HepG2 (cell line): ENCODE measurements around the gene GNMT. TPM values are rescaled to one million over a fixed set of nuclear protein-coding genes. Genes with fewer than 3 reads are reported as not detected.

Experiments
- CREBL2 ChIP-seq: sonication (generic); formaldehyde crosslinking; IDR thresholded peaks from 2 replicates; pipeline ENCODE4 v1.8.1; 2023; ENCODE audit warnings: missing genetic modification reagents, mild to moderate bottlenecking, borderline replicate concordance
- GATAD1 ChIP-seq: IDR thresholded peaks from 2 replicates; pipeline ENCODE4 v1.6.1; 2016; ENCODE audit warnings: missing genetic modification reagents, missing compliant biosample characterization
- GPN1 ChIP-seq: sonication (generic); formaldehyde crosslinking; IDR thresholded peaks from 2 replicates; pipeline ENCODE4 v1.5.1; 2020; ENCODE audit warnings: missing genetic modification reagents, borderline replicate concordance
- HIC2 ChIP-seq: sonication (generic); formaldehyde crosslinking; IDR thresholded peaks from 2 replicates; pipeline ENCODE4 v1.9.0; 2022; ENCODE audit warnings: low read depth, missing genetic modification reagents
- KDM2A ChIP-seq: sonication (generic); formaldehyde crosslinking; IDR thresholded peaks from 2 replicates; pipeline ENCODE4 v1.4.0; 2020; ENCODE audit warnings: low read depth, missing genetic modification reagents, borderline replicate concordance
- PAX8 ChIP-seq: sonication (generic); formaldehyde crosslinking; IDR thresholded peaks from 2 replicates; pipeline ENCODE4 v1.8.0; 2022; ENCODE audit warnings: mild to moderate bottlenecking, missing genetic modification reagents, borderline replicate concordance
- PRDM4 ChIP-seq: sonication (generic); formaldehyde crosslinking; IDR thresholded peaks from 2 replicates; pipeline ENCODE4 v1.9.0; 2021; ENCODE audit warnings: missing genetic modification reagents, borderline replicate concordance
- RBM39 ChIP-seq: fragments of 200-400 bp; formaldehyde crosslinking; IDR thresholded peaks from one replicate; pipeline ENCODE4 v1.6.1; 2018; ENCODE audit warnings: antibody characterized with exemption, mild to moderate bottlenecking, low read depth, low read length; ENCODE audit not compliant: poor library complexity, severe bottlenecking
- TP53 ChIP-seq: sonication (generic); formaldehyde crosslinking; conservative IDR thresholded peaks from 2 replicates; pipeline ENCODE4 v1.4.0; 2020; ENCODE audit warnings: missing genetic modification reagents
- WIZ ChIP-seq: sonication (generic); formaldehyde crosslinking; IDR thresholded peaks from 2 replicates; pipeline ENCODE4 v1.5.1; 2020; ENCODE audit warnings: mild to moderate bottlenecking, missing genetic modification reagents
- ZBTB46 ChIP-seq: sonication (generic); formaldehyde crosslinking; IDR thresholded peaks from 2 replicates; pipeline ENCODE4 v1.4.0; 2020; ENCODE audit warnings: mild to moderate bottlenecking, missing genetic modification reagents, borderline replicate concordance
- ZHX1 ChIP-seq: sonication (generic); formaldehyde crosslinking; IDR thresholded peaks from 2 replicates; pipeline ENCODE4 v1.8.1; 2022; ENCODE audit warnings: low read depth, mild to moderate bottlenecking, missing genetic modification reagents
- ZNF235 ChIP-seq: sonication (generic); formaldehyde crosslinking; IDR thresholded peaks from 2 replicates; pipeline ENCODE4 v1.8.1; 2023; ENCODE audit warnings: mild to moderate bottlenecking, missing genetic modification reagents, borderline replicate concordance
- ZNF431 ChIP-seq: sonication (generic); formaldehyde crosslinking; IDR thresholded peaks from 2 replicates; pipeline ENCODE4 v1.9.0; 2022; ENCODE audit warnings: missing genetic modification reagents, low read depth, mild to moderate bottlenecking, borderline replicate concordance
- ZNF598 ChIP-seq: sonication (generic); formaldehyde crosslinking; IDR thresholded peaks from 2 replicates; pipeline ENCODE4 v1.5.1; 2020; ENCODE audit warnings: mild to moderate bottlenecking, missing genetic modification reagents, borderline replicate concordance
- ZNF644 ChIP-seq: IDR thresholded peaks from 2 replicates; pipeline ENCODE4 v1.6.1; 2016; ENCODE audit warnings: low read depth
- ZNF776 ChIP-seq: sonication (generic); formaldehyde crosslinking; IDR thresholded peaks from 2 replicates; pipeline ENCODE4 v1.4.0; 2020; ENCODE audit warnings: mild to moderate bottlenecking, missing genetic modification reagents
- ZNF782 ChIP-seq: sonication (generic); formaldehyde crosslinking; IDR thresholded peaks from 2 replicates; pipeline ENCODE4 v1.4.0; 2020; ENCODE audit warnings: missing genetic modification reagents, mild to moderate bottlenecking, borderline replicate concordance
- polyA plus RNA-seq, 8 experiments: library from polyadenylated mRNA; depleted of rRNA in 3 of 8; stranded (reverse) in 7 of 8; unstranded in 1 of 8; fragments of >200 nt; fragmentation: Illumina TruSeq in 4 of 8; extraction: Trizol in 4 of 8; gene quantifications; 2 replicates each; pipeline versions ENCODE4 v1.2.1 to v1.2.3, GENCODE V29; 2011 to 2016; ENCODE audit warnings: low read depth in 4 of 8, missing spikeins in 1 of 8, mixed read lengths in 1 of 8; ENCODE audit not compliant: insufficient read depth in 1 of 8
- total RNA-seq, 5 experiments: library from RNA; depleted of rRNA; stranded (reverse); fragments of >200 nt; fragmentation: Illumina TruSeq; extraction: Trizol; gene quantifications; 2 replicates each; pipeline ENCODE4 v1.2.3, GENCODE V29; 2016; ENCODE audit warnings: low read depth in 1 of 5

The GNMT gene
- total and polyA plus RNA-seq, 2 of the 13 experiments (the other 11 are each of a cell fraction or from before 2014, with no cell fraction given) = 2.8 to 7.0 TPM

GRCh38 chr6:42960243-42961019 is at the start of gene GNMT (continued):
- TF ChIP-seq ZHX1 (CRISPR knock-in tag) = no peak; the same call in none of the 2 replicates
- TF ChIP-seq GATAD1 (CRISPR knock-in tag) = no peak
- peak; percentile 77; the same call in 1 of the 2 replicates for TF ChIP-seq HIC2 (CRISPR knock-in tag)
- no peak for TF ChIP-seq PRDM4 (CRISPR knock-in tag)
- TF ChIP-seq ZNF235 (CRISPR knock-in tag) = no peak; the same call in 1 of the 2 replicates
- peak; percentile 95 for TF ChIP-seq ZNF598 (CRISPR knock-in tag)
- TF ChIP-seq ZNF782 (CRISPR knock-in tag) = peak; percentile 39; the same call in 1 of the 2 replicates
- 0 out of 2 replicates have a peak, but pooled peaks have one; percentile 29 for TF ChIP-seq ZNF776 (CRISPR knock-in tag)
- TF ChIP-seq WIZ (CRISPR knock-in tag) = peak; percentile 58; the same call in 1 of the 2 replicates
- 0 out of 2 replicates have a peak, but pooled peaks have one; percentile 15 for TF ChIP-seq PAX8 (CRISPR knock-in tag)
- TF ChIP-seq KDM2A (CRISPR knock-in tag) = peak; percentile 84
- peak; percentile 31; the same call in 1 of the 2 replicates for TF ChIP-seq ZNF431 (CRISPR knock-in tag)
- peak; percentile 62 for TF ChIP-seq RBM39
- TF ChIP-seq CREBL2 = peak; percentile 58; the same call in 1 of the 2 replicates
- no peak for TF ChIP-seq GPN1 (CRISPR knock-in tag)
- TF ChIP-seq TP53 (CRISPR knock-in tag) = peak; percentile 91
- no peak for TF ChIP-seq ZBTB46 (CRISPR knock-in tag)
- no peak for TF ChIP-seq ZNF644 (CRISPR knock-in tag)
